ENCODE results near the gene DGCR2.
A peak's percentile ranks its signal among the peaks of the same experiment; 100 is the strongest.
"Not testable (repeated sequence)": the region's sequence is repeated elsewhere in the genome, so short reads cannot be mapped to it uniquely, and the experiment has no call there.

The DGCR2 gene

GRCh38 chr22:19122143-19122751 is at the start of gene DGCR2:
Gene DGCR2, minus strand, starts transcription at chr22:19122412. Its CDS starts 206 bp downstream, at chr22:19122206.
- DNase-seq, result peak; percentile 96

- DNase-seq, result no peak
Measured at GRCh38 chr22:19169947-19170318, 47.7 kb upstream of the DGCR2 start.

- no peak for DNase-seq
Measured at GRCh38 chr22:19169002-19169946, 47.1 kb upstream of the DGCR2 start.

- DNase-seq, result no peak
Measured at GRCh38 chr22:19168088-19168890, 46.1 kb upstream of the DGCR2 start.

- no peak for DNase-seq
Measured at GRCh38 chr22:19167106-19167869, 45.1 kb upstream of the DGCR2 start.

- no peak for DNase-seq
Measured at GRCh38 chr22:19166421-19166820, 44.2 kb upstream of the DGCR2 start.

- no peak for DNase-seq
Measured at GRCh38 chr22:19164425-19164824, 42.2 kb upstream of the DGCR2 start.

- not testable (repeated sequence) for DNase-seq
Measured at GRCh38 chr22:19158649-19159048, 36.4 kb upstream of the DGCR2 start.

- DNase-seq, result not testable (repeated sequence)
Measured at GRCh38 chr22:19156109-19156508, 33.9 kb upstream of the DGCR2 start.

GRCh38 chr22:19152942-19153883 is 31.0 kb upstream of the DGCR2 start:
- DNase-seq, result no peak

GRCh38 chr22:19151329-19152191 is 29.3 kb upstream of the DGCR2 start:
- DNase-seq, result no peak

- no peak for DNase-seq
Measured at GRCh38 chr22:19150482-19151328, 28.5 kb upstream of the DGCR2 start.

- DNase-seq, result no peak
Measured at GRCh38 chr22:19149991-19150390, 27.8 kb upstream of the DGCR2 start, which contains the start of gene GSC2. Gene GSC2, minus strand, starts transcription at chr22:19150292. Its CDS starts 9 bp downstream, at chr22:19150283.

- DNase-seq, result peak; percentile 38
Measured at GRCh38 chr22:19149047-19149883, 27.1 kb upstream of the DGCR2 start.

GRCh38 chr22:19148417-19149046 is 26.3 kb upstream of the DGCR2 start:
- no peak for DNase-seq

- DNase-seq, result no peak
Measured at GRCh38 chr22:19147195-19147780, 25.1 kb upstream of the DGCR2 start.

GRCh38 chr22:19146215-19146968 is 24.2 kb upstream of the DGCR2 start:
- DNase-seq, result no peak

Measured in CD4-positive, alpha-beta T cell treated with Interleukin-17A for 1 hour (primary cell).